HuH-7 (cell line): Measurements from ENCODE around the gene RMI1.

Experiments used
- DNase-seq: peaks from one replicate; pipeline ENCODE4 v3.0.0; 2011; ENCODE audit warnings: low spot score

Gene RMI1

GRCh38 chr9:83969602-83970001 is 11.0 kb upstream of the RMI1 start:
- no peak for DNase-seq

- DNase-seq: no peak
Observed at GRCh38 chr9:83971485-83971884, 9.1 kb upstream of the RMI1 start.

GRCh38 chr9:83972286-83972685 is 8.3 kb upstream of the RMI1 start:
- no peak for DNase-seq

DNA sequence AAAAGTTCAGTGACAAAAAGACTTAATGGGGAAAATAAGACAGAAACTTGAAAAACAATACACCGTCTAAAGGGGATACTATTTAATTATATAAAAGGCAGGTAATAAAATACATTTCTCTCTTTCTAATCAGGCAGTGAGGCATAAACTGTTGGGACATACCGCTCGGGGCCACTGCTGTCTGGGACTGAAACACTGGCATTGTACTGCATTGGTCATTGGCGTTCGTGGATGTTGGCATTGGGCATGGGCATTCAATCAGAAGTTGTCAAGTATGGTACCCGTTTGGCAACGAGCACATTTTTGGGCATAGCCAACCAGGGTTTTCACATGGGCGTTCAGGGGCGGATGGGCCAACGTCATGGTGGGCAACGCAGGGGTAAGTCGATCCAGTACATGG is 5.3 kb upstream of the RMI1 start:
- DNase-seq: no peak

DNA sequence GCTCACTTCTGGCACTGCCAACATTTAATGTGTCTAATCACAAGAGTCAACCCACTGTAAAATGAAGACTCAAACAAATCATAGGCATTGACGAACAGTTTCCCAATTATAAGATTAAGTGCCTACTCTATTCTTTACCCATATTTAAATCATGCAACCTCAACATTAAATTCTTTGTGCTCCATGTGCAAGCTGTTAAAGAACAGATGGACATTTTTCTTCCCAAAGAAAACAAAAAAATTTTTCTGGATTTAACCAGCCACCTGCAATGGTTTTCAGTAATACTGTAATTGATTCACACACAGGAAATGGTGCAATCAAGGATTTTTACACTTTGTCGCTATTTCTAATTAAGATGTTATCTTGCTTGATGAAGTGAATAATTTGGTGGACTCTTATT is 4.2 kb upstream of the RMI1 start:
- no peak for DNase-seq

GRCh38 chr9:83977196-83977595 is 3.4 kb upstream of the RMI1 start:
- DNase-seq: no peak

GRCh38 chr9:83978992-83979811 is 1.4 kb upstream of the RMI1 start:
- DNase-seq: peak; percentile 67

DNA sequence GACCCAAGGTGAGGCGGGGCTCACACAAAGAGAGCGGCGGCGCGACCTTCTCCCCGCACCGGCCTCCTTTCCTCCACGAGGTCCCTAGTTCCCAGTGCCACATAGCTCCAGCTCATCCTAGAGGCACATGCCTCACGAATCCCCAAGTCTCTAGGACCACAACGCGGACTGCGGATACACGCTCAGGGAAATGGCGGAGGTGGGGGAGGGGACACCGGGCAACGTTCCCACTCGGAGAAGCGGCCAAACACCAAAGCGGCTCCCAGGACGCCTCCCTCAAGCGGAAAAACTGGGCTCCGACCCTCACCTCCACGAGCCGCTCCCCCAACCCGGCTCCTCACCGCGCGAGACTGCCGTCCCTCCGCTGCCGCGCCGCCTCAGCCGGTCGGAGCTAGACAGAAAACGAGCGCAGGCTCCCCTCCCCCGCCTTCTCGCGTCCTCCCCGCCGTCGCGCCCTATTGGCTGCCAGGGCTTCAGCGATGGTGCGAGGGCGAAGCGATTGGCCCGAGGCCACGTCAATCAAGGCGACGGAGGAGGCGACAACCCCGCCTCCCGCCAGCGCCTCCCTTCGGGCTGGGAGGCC is 702 bp upstream of the RMI1 start, which contains the start of gene HNRNPK:
TSS of gene HNRNPK (minus strand) at position 404 of the 583 bp plus-strand sequence. CDS start 1,963 bp downstream, outside the sequence.
- DNase-seq: peak; percentile 99

DNA sequence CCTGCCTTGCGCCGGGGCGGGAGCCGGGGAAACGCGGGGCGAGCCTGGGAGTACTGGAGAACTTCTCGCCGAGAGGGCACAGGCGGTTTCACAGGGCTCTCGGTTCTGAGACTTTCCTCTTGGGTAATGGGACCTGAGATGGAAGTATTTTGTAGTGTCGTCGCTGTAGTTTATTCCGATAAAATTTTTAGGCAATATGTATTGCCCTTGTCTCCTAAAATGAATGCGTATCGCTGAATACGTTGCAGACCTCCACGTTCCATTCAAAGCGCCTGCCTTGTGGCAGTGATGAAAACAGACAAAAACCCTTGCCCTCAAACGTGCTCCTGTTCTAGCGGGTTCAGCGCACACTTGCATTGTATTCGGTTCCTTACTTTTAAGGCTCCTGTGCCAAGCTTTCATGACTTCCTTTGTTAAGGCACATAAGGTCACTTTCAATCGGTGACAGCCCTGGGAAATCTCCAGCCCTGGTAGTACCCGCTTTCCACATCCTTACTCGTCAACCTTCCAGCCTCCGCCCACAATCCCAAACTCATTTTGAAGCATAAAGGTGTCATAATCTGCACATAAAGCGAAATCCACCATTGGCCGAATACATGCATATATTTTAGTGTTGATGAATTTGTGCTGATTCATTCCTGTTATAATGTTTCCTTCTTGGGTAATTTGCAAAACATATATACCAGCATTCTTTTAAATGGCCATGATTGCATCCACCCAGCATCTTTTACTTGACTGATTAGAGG is 694 bp downstream of the RMI1 start:
- peak; percentile 43 for DNase-seq

GRCh38 chr9:83986195-83986594 is 5.6 kb downstream of the RMI1 start:
- DNase-seq: no peak

DNA sequence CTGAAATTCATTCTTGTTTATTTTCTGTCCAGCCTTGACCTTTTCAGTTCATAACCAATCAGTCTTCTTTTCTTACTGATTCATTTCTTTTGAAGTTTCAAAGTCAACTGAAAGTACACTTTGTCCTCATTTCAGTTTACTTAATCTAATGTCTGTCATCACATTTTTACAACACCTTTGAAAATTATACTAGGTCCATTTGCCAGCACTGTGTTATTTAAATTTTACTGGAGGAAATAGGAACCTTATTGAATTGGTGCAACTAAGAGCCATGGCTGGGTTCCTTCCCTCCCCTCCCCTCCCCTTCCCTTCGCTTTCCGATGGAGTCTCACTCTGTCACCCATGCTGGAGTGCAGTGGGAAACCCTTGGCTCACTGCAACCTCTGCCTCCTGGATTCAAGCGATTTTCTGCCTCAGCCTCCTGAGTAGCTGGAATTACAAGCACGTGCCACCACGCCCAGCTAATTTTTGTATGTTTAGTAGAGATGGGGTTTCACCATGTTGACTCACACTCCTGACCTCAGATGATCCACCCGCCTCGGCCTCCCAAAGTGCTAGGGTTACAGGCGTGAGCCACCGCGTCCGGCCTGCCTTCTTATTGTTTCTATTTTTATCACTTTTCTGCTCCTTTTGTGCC is 6.3 kb downstream of the RMI1 start:
- peak; percentile 36 for DNase-seq

GRCh38 chr9:83987402-83987791 is 6.8 kb downstream of the RMI1 start:
- no peak for DNase-seq

GRCh38 chr9:83988411-83988810 is 7.8 kb downstream of the RMI1 start:
- no peak for DNase-seq

GRCh38 chr9:83991355-83991754 is 10.8 kb downstream of the RMI1 start:
- DNase-seq: no peak

DNA sequence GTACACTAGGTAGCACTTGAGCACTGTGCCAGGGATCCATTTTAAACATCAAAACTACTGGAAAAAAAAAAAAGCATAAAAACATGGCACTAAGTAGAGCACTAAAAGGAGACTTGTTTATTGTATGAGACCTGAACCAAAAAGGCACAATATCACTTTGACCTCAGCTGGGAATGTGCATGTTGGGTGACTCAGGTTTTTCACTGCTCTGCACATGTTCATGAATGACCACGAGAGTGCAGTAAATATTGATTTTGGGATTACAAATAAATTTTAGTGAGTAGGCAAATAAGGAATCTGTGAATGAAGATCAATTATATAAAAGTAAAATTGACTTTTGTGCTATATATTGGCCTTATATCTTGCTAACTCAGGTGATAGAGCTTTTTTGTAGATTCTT is 11.8 kb downstream of the RMI1 start:
- peak; percentile 12 for DNase-seq

DNA sequence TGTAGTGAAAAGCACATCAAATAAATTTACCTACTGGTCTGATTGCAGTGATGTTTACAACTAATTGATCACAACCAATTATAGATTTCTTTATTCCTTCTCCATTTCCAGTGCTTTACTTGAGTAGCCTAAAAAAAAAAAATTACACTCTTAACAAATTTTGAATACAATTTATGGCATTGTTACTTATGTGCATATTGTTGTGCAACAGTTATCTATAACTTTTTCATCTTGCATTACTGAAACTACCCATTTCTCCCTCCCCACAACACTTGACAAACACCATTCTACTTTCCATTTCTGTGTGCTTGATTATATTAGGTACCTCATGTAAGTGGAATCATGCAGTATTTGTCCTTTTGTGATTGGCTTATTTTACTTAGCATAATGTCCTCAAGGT is 12.3 kb downstream of the RMI1 start:
- no peak for DNase-seq

DNA sequence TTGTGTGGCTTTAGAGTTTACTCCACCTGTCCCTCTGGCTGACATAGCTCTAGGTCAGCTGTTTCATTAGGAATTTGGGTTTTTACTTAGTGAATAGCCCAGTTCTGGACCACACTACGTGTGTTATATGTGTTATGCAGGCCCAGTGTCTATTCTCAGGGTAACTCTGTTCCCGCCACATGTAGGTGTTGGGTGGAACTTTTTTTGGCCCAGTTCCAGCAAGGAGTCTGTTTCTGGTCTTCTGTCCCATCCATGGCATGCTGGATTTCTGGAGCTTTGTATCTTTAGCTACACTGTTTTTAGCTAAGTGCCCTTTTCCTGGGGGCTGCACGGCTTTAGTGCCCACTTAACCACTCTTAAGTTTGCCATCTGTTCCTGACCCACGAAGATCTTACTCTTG is 15.5 kb downstream of the RMI1 start:
- DNase-seq: no peak

- no peak for DNase-seq
Observed at GRCh38 chr9:83999141-83999918, 18.7 kb downstream of the RMI1 start.

DNA sequence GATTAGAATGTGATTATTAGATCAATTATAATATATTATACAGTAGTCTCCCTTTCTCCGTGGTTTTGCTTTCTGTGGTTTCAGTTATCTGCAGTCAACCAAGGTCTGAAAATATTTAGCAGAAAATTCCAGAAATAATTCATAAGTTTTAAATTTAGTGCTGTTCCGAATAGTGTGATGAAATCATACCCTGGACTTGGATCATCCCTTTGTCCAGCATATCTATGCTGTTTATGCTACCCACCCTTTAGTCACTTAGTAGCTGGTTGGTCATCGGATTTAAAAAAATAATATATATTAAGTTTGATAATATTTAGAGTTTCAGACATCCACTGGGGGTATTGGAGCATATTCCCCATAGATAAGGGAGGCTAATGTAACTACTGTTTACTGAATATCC is 19.6 kb downstream of the RMI1 start:
- DNase-seq: no peak

DNA sequence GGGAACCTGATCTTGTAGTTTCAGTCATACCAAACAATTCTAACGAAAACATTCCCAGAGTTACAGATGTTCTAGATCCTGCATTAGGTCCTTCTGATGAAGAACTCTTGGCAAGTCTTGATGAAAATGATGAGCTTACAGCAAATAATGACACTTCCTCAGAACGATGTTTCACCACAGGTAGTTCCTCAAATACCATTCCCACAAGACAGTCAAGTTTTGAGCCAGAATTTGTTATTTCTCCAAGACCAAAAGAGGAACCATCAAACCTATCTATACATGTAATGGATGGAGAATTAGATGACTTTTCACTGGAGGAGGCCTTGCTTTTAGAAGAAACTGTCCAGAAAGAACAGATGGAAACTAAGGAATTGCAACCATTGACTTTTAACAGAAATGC is 21.0 kb downstream of the RMI1 start:
- DNase-seq: no peak

- DNase-seq: no peak
Observed at GRCh38 chr9:84002344-84002743, 21.7 kb downstream of the RMI1 start.

DNA sequence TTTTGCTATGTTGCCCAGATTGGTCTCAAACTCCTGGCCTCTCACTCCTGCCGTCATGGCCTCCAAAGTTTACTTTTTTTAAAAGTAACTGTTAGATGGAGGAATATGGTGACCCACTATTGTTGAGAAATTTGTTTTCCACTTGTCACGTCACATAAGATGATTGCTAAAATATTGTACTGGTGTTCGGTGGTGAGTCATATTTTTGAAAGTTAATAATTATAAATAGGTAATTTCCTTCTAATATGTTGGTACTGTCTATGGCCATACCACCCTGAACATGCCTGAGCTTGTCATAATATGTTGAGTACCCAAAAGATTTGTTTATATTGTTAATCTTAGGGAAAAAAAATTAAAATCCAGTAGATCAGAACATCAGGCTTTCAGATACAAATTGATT is 22.6 kb downstream of the RMI1 start:
- DNase-seq: no peak
